IPS DF 6.9 (cell line): Measurements from ENCODE around the gene DBP.
A peak's percentile ranks its signal among the peaks of the same experiment; 100 is the strongest.

Experiments
- DNase-seq: peaks from one replicate; pipeline ENCODE4 v3.0.0-alpha.2; 2013; ENCODE audit warnings: low read depth, low spot score
- H3K27ac ChIP-seq: one replicate; pipeline ENCODE4 v1.5.1; 2013; ENCODE audit warnings: low read length, control low read depth
- H3K27me3 ChIP-seq: 2 replicates; pipeline ENCODE4 v1.6.1; 2013; ENCODE audit warnings: mild to moderate bottlenecking, low read length; ENCODE audit not compliant: control insufficient read depth, insufficient read depth
- H3K36me3 ChIP-seq: 2 replicates; pipeline ENCODE4 v1.6.1; 2013; ENCODE audit warnings: low read length; ENCODE audit not compliant: control insufficient read depth, insufficient read depth
- H3K4me1 ChIP-seq: 2 replicates; pipeline ENCODE4 v1.6.1; 2013; ENCODE audit warnings: low read length; ENCODE audit not compliant: control insufficient read depth, insufficient read depth
- H3K4me3 ChIP-seq: 2 replicates; pipeline ENCODE4 v1.5.1; 2013; ENCODE audit warnings: mild to moderate bottlenecking, low read length
- H3K9me3 ChIP-seq: 2 replicates; pipeline ENCODE4 v1.6.1; 2013; ENCODE audit warnings: low read length, inconsistent platforms; ENCODE audit not compliant: control insufficient read depth, insufficient read depth
- WGBS: extraction: QIAGEN DNeasy Blood & Tissue Kit; methylation state at CpG from one replicate; pipeline ENCODE4 v1.1.7; 2013; ENCODE audit warnings: mixed read lengths, missing lambda C conversion rate; ENCODE audit not compliant: insufficient read length, insufficient coverage; 5-methylcytosine and 5-hydroxymethylcytosine counted together

DBP gene

GRCh38 chr19:48654299-48655059, 17.3 kb upstream of the DBP start:
- Histone ChIP-seq H3K4me1 (no peaks in the 10 kb centered on the region), H3K27ac (no peak overlapping the region), H3K27me3 (no peaks in the 10 kb centered on the region), H3K36me3 (no peaks in the 10 kb centered on the region), H3K9me3 (no peaks in the 10 kb centered on the region), H3K4me3 (no peak overlapping the region)
- DNase-seq = no peak
- WGBS = no CpG with 5 or more reads among the region's 11 CpGs

- H3K4me3 ChIP-seq = no peak overlapping the region
- no CpG with 5 or more reads among the region's 5 CpGs for WGBS
- H3K36me3 ChIP-seq = no peaks in the 10 kb centered on the region
- H3K9me3 ChIP-seq = no peaks in the 10 kb centered on the region
- no peaks in the 10 kb centered on the region for H3K4me1 ChIP-seq
- H3K27me3 ChIP-seq = no peaks in the 10 kb centered on the region
- DNase-seq = no peak
- no peak overlapping the region for H3K27ac ChIP-seq
Measured at GRCh38 chr19:48651683-48652048, 14.5 kb upstream of the DBP start.

GRCh38 chr19:48650974-48651682, 13.9 kb upstream of the DBP start:
- no peaks in the 10 kb centered on the region for H3K36me3 ChIP-seq

GRCh38 chr19:48648134-48648533, 11.0 kb upstream of the DBP start:
- Histone ChIP-seq H3K36me3 (no peaks in the 10 kb centered on the region), H3K9me3 (no peaks in the 10 kb centered on the region), H3K27ac (no peak overlapping the region), H3K4me3 (no peak overlapping the region), H3K27me3 (no peaks in the 10 kb centered on the region), H3K4me1 (no peaks in the 10 kb centered on the region)
- DNase-seq = no peak
- WGBS = no CpG with 5 or more reads among the region's 2 CpGs

More at GRCh38 chr19:48650974-48651682, 13.9 kb upstream of the DBP start:
- Histone ChIP-seq H3K27me3 (no peaks in the 10 kb centered on the region), H3K4me1 (no peaks in the 10 kb centered on the region), H3K27ac (no peak overlapping the region), H3K4me3 (no peak overlapping the region), H3K9me3 (no peaks in the 10 kb centered on the region)
- no peak for DNase-seq
- WGBS = no CpG with 5 or more reads among the region's 12 CpGs

GRCh38 chr19:48646722-48647216, 9.6 kb upstream of the DBP start:
- Histone ChIP-seq H3K9me3 (no peaks in the 10 kb centered on the region), H3K36me3 (no peaks in the 10 kb centered on the region), H3K4me1 (no peaks in the 10 kb centered on the region), H3K4me3 (no peak overlapping the region; the same call in 1 of the 2 replicates), H3K27me3 (no peaks in the 10 kb centered on the region), H3K27ac (no peak overlapping the region)
- DNase-seq = peak; percentile 83
- no CpG with 5 or more reads among the region's 10 CpGs for WGBS

- no peaks in the 10 kb centered on the region for H3K36me3 ChIP-seq
- WGBS = no CpG with 5 or more reads among the region's 33 CpGs
- H3K27ac ChIP-seq = no peak within 1 kb of the TSS
- no peaks in the 10 kb centered on the region for H3K4me1 ChIP-seq
- H3K4me3 ChIP-seq = peak within 1 kb of the TSS; percentile 63; the same call in 1 of the 2 replicates
- no peaks in the 10 kb centered on the region for H3K27me3 ChIP-seq
- DNase-seq = no peak
- H3K9me3 ChIP-seq = no peaks in the 10 kb centered on the region
Measured at GRCh38 chr19:48646001-48646721, 9.0 kb upstream of the DBP start, which contains the start of gene CA11. Gene CA11, minus strand, starts transcription at chr19:48646187. Its CDS starts 555 bp downstream, at chr19:48645632.

- H3K36me3 ChIP-seq = no peaks in the 10 kb centered on the region
- no peak overlapping the region for H3K27ac ChIP-seq
- WGBS = no CpG with 5 or more reads among the region's 6 CpGs
- H3K4me1 ChIP-seq = no peaks in the 10 kb centered on the region
- H3K27me3 ChIP-seq = no peaks in the 10 kb centered on the region
- DNase-seq = no peak
- no peaks in the 10 kb centered on the region for H3K9me3 ChIP-seq
- H3K4me3 ChIP-seq = peak overlapping the region; percentile 63; the same call in 1 of the 2 replicates
Measured at GRCh38 chr19:48645620-48646000, 8.4 kb upstream of the DBP start.

- Histone ChIP-seq H3K27me3 (no peaks in the 10 kb centered on the region), H3K4me1 (no peaks in the 10 kb centered on the region), H3K36me3 (no peaks in the 10 kb centered on the region), H3K4me3 (peak overlapping the region; percentile 63; the same call in 1 of the 2 replicates), H3K9me3 (no peaks in the 10 kb centered on the region), H3K27ac (no peak overlapping the region)
- no CpG with 5 or more reads among the region's 25 CpGs for WGBS
- no peak for DNase-seq
Measured at GRCh38 chr19:48644839-48645619, 7.8 kb upstream of the DBP start.

GRCh38 chr19:48644355-48644754, 7.2 kb upstream of the DBP start:
- Histone ChIP-seq H3K9me3 (no peaks in the 10 kb centered on the region), H3K27me3 (no peaks in the 10 kb centered on the region), H3K27ac (no peak overlapping the region), H3K36me3 (no peaks in the 10 kb centered on the region), H3K4me3 (peak overlapping the region; percentile 14; the same call in 1 of the 2 replicates), H3K4me1 (0 out of 2 replicates have a peak, but pooled peaks cover 3% of the 10 kb centered on the region)
- WGBS = no CpG with 5 or more reads among the region's 4 CpGs
- no peak for DNase-seq
